Keratinocyte (primary cell): ENCODE measurements around the gene SMCO2.

Experiments used
- CTCF ChIP-seq, 3 experiments: IDR thresholded peaks in 1 of 3; conservative IDR thresholded peaks in 1 of 3; optimal IDR thresholded peaks in 1 of 3; 2 replicates in 2 of 3; 3 replicates in 1 of 3; pipeline versions ENCODE3 to v1.5.1; 2011; ENCODE audit warnings: low read length in 3 of 3, mild to moderate bottlenecking in 3 of 3, moderate library complexity in 2 of 3, control low read depth in 1 of 3, inconsistent platforms in 1 of 3; ENCODE audit not compliant: insufficient read depth in 2 of 3; ENCODE audit errors: extremely low read depth in 1 of 3
- EZH2 ChIP-seq: IDR thresholded peaks from one replicate; pipeline ENCODE4 v1.6.1; 2012; ENCODE audit warnings: inconsistent platforms, mild to moderate bottlenecking, low read length, moderate library complexity

GRCh38 chr12:27498149-27498548 lies 51.6 kb downstream of the SMCO2 start:
- no peak for TF ChIP-seq CTCF (optimal IDR thresholded peaks at IDR 0.05 in 1 of 3, IDR thresholded peaks at IDR 0.05 in 1 of 3, conservative IDR thresholded peaks at IDR 0.05 in 1 of 3; ENCODE audit: extremely low read depth in 1 of 3, insufficient read depth in 2 of 3, low read length in 3 of 3)
- no peak for TF ChIP-seq EZH2
